AML-193 (cell line): ENCODE measurements around the gene VOPP1.

ENCODE experiments used
- DNase-seq, 2 experiments: peaks; one replicate each; lab custom pipeline; 2025; lab: John Stamatoyannopoulos, UW

Gene VOPP1

DNA sequence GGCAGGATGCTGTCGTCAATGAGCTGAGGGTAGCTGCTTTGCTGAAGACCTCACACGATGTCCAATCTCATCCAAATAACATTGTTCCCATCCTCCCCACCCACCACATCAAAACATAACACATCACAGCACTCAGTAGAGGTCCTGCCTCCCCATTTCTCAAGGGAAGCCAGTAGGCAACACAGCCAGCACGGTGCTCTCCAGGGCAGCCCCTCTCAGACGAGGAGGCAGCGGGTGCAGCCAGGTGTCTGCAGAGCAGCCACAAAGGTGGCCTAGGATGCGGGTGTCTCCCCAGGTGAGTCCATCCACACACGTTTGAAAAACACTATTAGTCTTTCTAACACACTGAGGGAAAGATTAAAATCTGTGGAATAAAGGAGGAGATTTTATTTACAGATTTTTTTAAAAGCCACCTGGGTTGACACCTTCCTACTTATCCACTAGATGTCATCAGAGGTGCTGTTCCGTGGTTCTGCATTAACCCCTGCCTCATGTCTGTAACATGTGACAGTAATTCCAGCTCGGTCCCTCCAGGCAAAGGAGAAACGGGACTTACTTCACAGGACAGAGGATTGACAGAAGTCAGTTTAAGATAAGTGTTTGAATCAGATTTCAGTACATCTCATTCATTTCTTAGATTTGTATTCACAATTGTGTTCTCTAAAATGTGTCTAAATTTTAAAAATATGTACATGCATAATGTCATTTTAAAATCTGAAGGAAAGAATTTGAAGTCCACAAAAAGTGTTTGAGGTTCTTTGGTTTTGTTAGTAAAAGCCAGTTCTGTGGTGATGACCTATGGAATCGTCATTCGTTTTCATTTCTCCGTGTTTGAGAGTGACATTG, 139.1 kb downstream of the VOPP1 start:
- DNase-seq, result peak in 1 of 2 experiments; percentile 2

GRCh38 chr7:55432506-55432905, 139.8 kb downstream of the VOPP1 start:
- DNase-seq, result no peak

GRCh38 chr7:55431898-55432297, 140.4 kb downstream of the VOPP1 start:
- no peak for DNase-seq

- DNase-seq, result no peak
These were observed 142.3 kb downstream of the VOPP1 start for GRCh38 chr7:55429835-55430499.

- DNase-seq, result no peak
These were observed 144.5 kb downstream of the VOPP1 start for GRCh38 chr7:55427800-55428199.

DNA sequence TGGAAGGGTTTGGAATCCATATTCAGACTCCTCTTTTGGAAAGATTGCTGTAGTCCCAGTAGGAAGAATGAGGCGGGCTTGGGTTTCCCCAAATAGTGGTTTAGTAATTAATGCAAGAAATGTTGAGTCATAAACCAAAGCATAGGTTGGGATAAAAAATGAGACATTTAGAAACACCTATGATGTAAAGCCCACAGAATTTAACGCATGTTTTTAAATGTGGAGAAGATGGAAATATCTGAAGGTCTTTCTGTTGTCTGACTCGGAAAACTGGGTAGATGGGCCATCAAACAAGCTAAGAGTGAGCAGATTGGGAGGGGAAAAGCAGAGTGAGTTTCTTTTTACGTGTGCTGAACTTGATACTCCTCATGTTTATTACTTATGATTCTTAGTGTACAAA, 145.0 kb downstream of the VOPP1 start:
- DNase-seq, result no peak

DNA sequence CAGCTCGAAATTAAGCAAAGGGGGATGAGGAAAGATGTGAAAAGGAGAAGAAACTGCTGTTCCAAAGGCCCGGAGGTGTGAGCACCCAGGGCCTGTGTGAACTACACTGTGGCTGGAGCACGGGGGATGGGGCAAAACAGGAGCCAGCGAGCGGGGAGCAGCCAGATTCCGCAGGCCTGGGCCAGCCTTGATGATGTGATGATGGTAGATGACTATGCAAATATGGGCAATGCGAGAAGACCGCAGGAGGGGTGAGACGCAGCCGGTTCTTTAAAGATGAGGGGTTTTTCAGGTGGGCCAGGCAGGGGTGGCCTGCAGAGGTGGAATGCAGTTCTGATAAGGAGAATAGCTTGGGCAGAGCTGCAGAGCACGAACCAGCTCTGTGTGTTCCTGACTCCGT, 145.6 kb downstream of the VOPP1 start:
- DNase-seq, result no peak

DNA sequence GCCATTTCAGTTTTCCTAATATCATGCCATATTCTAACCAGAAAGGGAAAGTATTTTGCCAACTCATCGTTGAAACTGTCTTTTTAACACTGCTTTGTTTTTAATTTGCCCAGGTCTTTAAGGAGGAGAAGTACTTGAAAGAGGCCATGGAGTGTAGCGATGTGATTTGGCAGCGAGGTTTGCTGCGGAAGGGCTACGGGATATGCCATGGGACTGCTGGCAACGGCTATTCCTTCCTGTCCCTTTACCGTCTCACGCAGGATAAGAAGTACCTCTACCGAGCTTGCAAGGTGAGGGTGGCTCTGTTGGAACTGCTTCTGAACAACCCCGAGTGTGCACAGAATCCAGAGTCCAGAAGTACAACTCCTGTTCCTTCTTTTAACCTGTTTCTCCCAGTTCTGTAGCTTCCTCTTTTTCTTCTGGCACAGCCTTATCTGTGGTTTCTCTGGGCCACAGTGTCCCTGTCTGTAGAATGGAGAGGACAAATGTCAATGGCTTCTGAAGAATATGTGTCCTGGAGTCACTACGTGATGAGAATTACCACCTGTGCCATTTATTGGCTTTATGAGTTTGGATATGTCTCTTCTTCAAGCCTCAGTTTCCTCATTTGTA, 147.1 kb downstream of the VOPP1 start:
- DNase-seq, result peak; percentile 23 to 45

- no peak for DNase-seq
These were observed 148.4 kb downstream of the VOPP1 start for GRCh38 chr7:55423891-55424290.

DNA sequence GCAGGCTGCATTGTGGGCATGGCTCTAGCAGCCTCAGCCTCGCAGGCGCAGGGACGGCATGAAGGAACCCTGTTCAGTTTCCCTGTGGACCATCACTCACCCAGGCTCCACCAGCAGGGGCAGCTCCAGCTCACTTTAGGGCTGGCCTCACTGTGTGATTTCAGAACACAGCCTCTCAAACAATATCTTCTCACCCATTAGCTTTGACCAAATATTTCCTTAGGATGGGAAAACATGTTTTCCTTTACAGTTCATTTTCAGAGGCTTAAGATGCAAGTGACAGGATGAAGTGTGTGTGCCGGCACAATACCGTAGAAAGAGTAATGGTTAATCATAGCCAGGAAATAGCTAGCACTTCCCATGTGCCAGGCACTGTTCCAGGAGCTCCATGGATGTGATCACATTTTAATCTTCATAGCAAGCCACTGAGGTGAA, 149.0 kb downstream of the VOPP1 start:
- DNase-seq, result no peak
